ENCODE measurements around the gene BRAF. TPM values are rescaled to one million over a fixed set of nuclear protein-coding genes. Genes with fewer than 3 reads are reported as not detected.

BRAF gene
- total RNA-seq, 1 donor from 2014 or later, result 40.9 TPM

DNA sequence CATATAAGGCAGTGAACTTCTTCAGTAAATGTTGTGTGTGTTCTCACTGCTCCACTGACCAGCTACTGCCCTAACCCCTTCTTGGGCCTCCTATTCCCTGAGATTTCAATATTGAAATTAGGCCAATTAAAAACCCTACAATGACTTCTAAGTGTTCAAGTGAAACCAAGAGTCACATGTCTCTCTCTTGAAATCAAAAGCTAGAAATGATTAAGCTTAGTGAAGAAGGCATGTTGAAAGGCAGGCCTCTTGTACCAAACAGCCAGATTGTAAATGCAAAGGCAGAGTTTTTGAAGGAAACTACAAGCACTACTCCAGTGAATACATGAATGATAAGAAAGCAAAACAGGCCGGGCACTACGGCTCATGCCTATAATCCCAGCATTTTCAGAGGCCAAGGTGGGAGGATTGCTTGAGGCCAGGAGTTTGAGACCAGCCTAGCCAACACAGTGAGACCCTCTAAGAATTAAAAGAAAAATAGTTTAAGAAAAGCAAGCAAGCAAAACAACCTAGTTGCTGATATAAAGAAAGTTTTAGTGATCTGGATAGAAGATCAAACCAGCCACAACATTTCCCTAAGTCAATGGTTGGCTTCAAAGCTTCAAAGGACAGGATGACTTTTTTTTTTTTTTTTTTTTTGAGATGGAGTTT lies 22.3 kb downstream of the BRAF start:
- Mint-ChIP-seq H3K27me3 (ENCODE audit: unreplicated experiment) (no peaks in the 10 kb centered on the region), H3K27ac (ENCODE audit: unreplicated experiment) (no peak overlapping the region), H3K4me3 (ENCODE audit: unreplicated experiment) (no peak overlapping the region), H3K9me3 (ENCODE audit: unreplicated experiment) (peaks cover 2% of the 10 kb centered on the region), H3K4me1 (ENCODE audit: low read depth, unreplicated experiment) (peaks cover 12% of the 10 kb centered on the region), H3K36me3 (ENCODE audit: unreplicated experiment) (peaks cover 14% of the 10 kb centered on the region)
- TF ChIP-seq, protein P1, sequence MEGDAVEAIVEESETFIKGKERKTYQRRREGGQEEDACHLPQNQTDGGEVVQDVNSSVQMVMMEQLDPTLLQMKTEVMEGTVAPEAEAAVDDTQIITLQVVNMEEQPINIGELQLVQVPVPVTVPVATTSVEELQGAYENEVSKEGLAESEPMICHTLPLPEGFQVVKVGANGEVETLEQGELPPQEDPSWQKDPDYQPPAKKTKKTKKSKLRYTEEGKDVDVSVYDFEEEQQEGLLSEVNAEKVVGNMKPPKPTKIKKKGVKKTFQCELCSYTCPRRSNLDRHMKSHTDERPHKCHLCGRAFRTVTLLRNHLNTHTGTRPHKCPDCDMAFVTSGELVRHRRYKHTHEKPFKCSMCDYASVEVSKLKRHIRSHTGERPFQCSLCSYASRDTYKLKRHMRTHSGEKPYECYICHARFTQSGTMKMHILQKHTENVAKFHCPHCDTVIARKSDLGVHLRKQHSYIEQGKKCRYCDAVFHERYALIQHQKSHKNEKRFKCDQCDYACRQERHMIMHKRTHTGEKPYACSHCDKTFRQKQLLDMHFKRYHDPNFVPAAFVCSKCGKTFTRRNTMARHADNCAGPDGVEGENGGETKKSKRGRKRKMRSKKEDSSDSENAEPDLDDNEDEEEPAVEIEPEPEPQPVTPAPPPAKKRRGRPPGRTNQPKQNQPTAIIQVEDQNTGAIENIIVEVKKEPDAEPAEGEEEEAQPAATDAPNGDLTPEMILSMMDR (IDR thresholded peaks at IDR 0.05; ENCODE audit: partially characterized antibody, unreplicated experiment), result no peak
- no peak for DNase-seq

DNA sequence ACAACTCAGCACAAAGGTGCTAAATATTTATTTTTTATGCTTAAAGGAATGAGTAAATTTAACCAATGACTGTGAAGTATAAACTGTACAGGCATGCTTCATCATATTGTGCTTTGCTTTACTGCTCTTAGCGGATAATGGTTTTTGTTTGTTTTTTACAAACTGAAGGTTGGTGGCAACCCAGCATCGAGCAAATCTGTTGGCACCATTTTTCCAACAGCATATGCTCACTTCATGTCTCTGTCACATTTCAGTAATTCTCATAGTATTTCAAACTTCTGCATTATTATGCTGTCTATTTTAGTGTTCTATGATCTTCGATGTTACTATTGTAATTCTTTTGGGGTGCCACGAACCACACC lies 22.8 kb downstream of the BRAF start:
- no peak for DNase-seq
- H3K27me3 Mint-ChIP-seq (ENCODE audit: unreplicated experiment), result no peaks in the 10 kb centered on the region

DNA sequence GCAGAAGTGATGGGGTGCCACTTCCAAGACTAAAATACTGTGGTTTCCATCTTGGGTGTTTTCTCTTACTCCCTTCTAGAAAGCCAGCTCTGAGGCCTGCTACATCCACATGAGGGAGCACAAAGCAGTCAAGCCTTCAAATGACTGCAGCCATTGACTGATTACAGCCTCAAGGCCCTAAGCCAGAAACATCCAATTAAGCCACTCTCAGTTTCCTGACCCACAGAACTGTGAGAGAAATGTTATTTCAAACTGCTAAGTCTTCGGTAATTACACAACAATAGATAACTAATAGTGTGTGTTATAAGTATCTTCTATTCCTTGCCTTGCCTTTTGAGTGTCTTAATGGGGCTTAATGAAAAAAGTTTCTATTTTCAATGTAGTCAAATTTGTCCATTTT lies 24.8 kb downstream of the BRAF start:
- no peak overlapping the region for H3K27ac Mint-ChIP-seq (ENCODE audit: unreplicated experiment)

More for the DNA sequence above, 22.8 kb downstream of the BRAF start:
- TF ChIP-seq, protein P1 (IDR thresholded peaks at IDR 0.05; ENCODE audit: partially characterized antibody, unreplicated experiment), result no peak
- H3K36me3 Mint-ChIP-seq (ENCODE audit: unreplicated experiment), result peaks cover 14% of the 10 kb centered on the region
- peaks cover 12% of the 10 kb centered on the region for H3K4me1 Mint-ChIP-seq (ENCODE audit: low read depth, unreplicated experiment)
- no peak overlapping the region for H3K27ac Mint-ChIP-seq (ENCODE audit: unreplicated experiment)
- H3K4me3 Mint-ChIP-seq (ENCODE audit: unreplicated experiment), result no peak overlapping the region
- H3K9me3 Mint-ChIP-seq (ENCODE audit: unreplicated experiment), result peaks cover 2% of the 10 kb centered on the region

DNA sequence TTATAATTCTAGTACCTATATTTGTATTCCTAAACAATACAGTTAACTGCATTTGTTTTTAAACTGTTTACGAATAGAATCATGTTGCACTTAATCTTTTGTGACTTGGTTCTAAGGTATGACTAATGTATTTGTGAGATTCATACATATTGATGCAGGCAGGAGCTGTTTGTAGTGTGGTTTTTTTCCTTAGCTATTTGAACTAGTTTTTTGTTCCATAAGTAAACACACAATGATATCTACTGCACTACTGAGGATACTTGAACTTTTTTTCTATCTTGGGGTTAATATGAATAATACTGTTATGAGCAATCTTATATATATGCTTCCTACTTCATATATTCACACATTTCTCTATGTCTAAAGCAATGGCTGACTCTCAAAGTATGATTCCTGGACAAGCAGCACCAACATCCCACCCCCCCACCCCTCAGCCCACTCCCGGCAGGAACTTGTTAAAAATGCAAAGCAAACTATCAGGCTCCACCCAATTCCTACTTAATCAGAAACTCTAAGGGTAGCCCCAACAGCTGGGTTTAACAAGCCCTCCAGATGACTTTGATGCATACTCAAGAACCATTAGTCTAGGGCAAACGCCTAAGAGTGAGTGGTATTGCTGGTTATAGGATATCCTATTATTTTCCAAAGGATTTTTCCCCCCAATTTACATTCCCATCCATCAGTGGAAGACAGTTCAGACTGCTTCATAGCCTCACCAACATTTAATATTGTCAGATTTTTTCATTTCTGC lies 25.8 kb downstream of the BRAF start:
- Mint-ChIP-seq H3K27me3 (ENCODE audit: unreplicated experiment) (no peaks in the 10 kb centered on the region), H3K4me1 (ENCODE audit: low read depth, unreplicated experiment) (peaks cover 12% of the 10 kb centered on the region), H3K36me3 (ENCODE audit: unreplicated experiment) (peaks cover 13% of the 10 kb centered on the region), H3K27ac (ENCODE audit: unreplicated experiment) (peak overlapping the region; percentile 62), H3K4me3 (ENCODE audit: unreplicated experiment) (no peak overlapping the region), H3K9me3 (ENCODE audit: unreplicated experiment) (no peaks in the 10 kb centered on the region)
- TF ChIP-seq, protein P1 (IDR thresholded peaks at IDR 0.05; ENCODE audit: partially characterized antibody, unreplicated experiment), result no peak
- no peak for DNase-seq

More for the DNA sequence above, 24.8 kb downstream of the BRAF start:
- TF ChIP-seq, protein P1 (IDR thresholded peaks at IDR 0.05; ENCODE audit: partially characterized antibody, unreplicated experiment), result no peak
- Mint-ChIP-seq H3K9me3 (ENCODE audit: unreplicated experiment) (no peaks in the 10 kb centered on the region), H3K4me1 (ENCODE audit: low read depth, unreplicated experiment) (peaks cover 12% of the 10 kb centered on the region), H3K36me3 (ENCODE audit: unreplicated experiment) (peaks cover 14% of the 10 kb centered on the region), H3K4me3 (ENCODE audit: unreplicated experiment) (no peak overlapping the region), H3K27me3 (ENCODE audit: unreplicated experiment) (no peaks in the 10 kb centered on the region)
- no peak for DNase-seq

DNA sequence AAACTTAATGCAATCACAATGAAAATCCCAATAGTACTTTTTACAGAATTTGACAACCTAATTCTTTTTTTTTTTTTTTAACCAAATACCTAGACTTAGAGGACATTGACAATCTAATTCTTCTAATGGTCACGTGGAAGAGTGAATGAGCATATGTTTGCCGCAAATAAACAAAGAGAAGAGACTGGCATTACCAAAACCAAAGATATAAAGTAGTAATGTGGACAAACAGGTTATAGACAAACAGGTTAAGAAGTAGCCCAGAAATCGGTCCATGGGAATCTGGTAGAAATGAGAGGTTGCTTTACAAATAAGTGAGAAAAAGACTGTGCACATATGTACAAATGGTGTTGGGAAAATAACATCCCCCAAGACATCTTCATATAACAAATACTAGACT lies 27.7 kb downstream of the BRAF start:
- Mint-ChIP-seq H3K27ac (ENCODE audit: unreplicated experiment) (no peak overlapping the region), H3K4me3 (ENCODE audit: unreplicated experiment) (no peak overlapping the region), H3K27me3 (ENCODE audit: unreplicated experiment) (no peaks in the 10 kb centered on the region), H3K36me3 (ENCODE audit: unreplicated experiment) (no peaks in the 10 kb centered on the region), H3K4me1 (ENCODE audit: low read depth, unreplicated experiment) (peaks cover 14% of the 10 kb centered on the region), H3K9me3 (ENCODE audit: unreplicated experiment) (no peaks in the 10 kb centered on the region)
- TF ChIP-seq, protein P1 (IDR thresholded peaks at IDR 0.05; ENCODE audit: partially characterized antibody, unreplicated experiment), result no peak
- DNase-seq, result no peak

Data from glutamatergic neuron (in vitro differentiated cells).